Cardiac muscle cell (in vitro differentiated cells and primary cell): Measurements from ENCODE around the gene AFG1L. TPM values are rescaled to one million over a fixed set of nuclear protein-coding genes. Genes with fewer than 3 reads are reported as not detected.
"Not testable (repeated sequence)": the region's sequence is repeated elsewhere in the genome, so short reads cannot be mapped to it uniquely, and the experiment has no call there.

Source experiments
- DNase-seq, 2 donors: peaks; one replicate each; pipeline versions ENCODE4 v3.0.0 to v3.0.0-alpha.2; 2010 to 2017; ENCODE audit warnings: low read depth in 1 of 2, low spot score in 1 of 2
- H3K27ac ChIP-seq: fragments of 200-600 bp; sonication (generic); 2 replicates; pipeline ENCODE4 v1.5.1; 2016
- H3K27me3 ChIP-seq: fragments of 200-600 bp; sonication (generic); 2 replicates; pipeline ENCODE4 v1.6.0; 2016; ENCODE audit warnings: control low read depth
- H3K36me3 ChIP-seq: fragments of 200-600 bp; sonication (generic); 2 replicates; pipeline ENCODE4 v1.5.1; 2016; ENCODE audit warnings: control low read depth
- H3K4me1 ChIP-seq: fragments of 200-600 bp; sonication (generic); 2 replicates; pipeline ENCODE4 v1.8.1; 2017; ENCODE audit warnings: low read depth, mild to moderate bottlenecking, mixed run types
- H3K4me3 ChIP-seq: fragments of 200-600 bp; sonication (generic); 2 replicates; pipeline ENCODE4 v1.5.1; 2016; ENCODE audit warnings: mild to moderate bottlenecking
- H3K9me3 ChIP-seq: fragments of 200-600 bp; sonication (generic); 2 replicates; pipeline ENCODE4 v1.5.1; 2017; ENCODE audit warnings: low read depth, mild to moderate bottlenecking, control low read depth
- CTCF ChIP-seq: IDR thresholded peaks from 2 replicates; pipeline ENCODE4 v1.5.1; 2012; ENCODE audit warnings: low read depth, mild to moderate bottlenecking, low read length
- polyA plus RNA-seq: library from polyadenylated mRNA; unstranded; fragments of >200 nt; fragmentation: Nextera tagmentation; extraction: Ambion mirVana; gene quantifications from 2 replicates; pipeline ENCODE4 v1.2.1, GENCODE V29; 2016
- total RNA-seq: library from RNA; depleted of rRNA; stranded (reverse); fragments of >200 nt; gene quantifications from 2 replicates; pipeline ENCODE4 v1.2.3, GENCODE V29; 2016

The AFG1L gene
- total and polyA plus RNA-seq, 2 experiments from 2014 or later: 7.7 to 8.8 TPM

GRCh38 chr6:108263371-108263770 lies 31.5 kb upstream of the AFG1L start:
- H3K27me3 ChIP-seq: no peaks in the 10 kb centered on the region
- TF ChIP-seq CTCF: no peak
- no peak overlapping the region for H3K27ac ChIP-seq
- no peaks in the 10 kb centered on the region for H3K36me3 ChIP-seq
- H3K4me1 ChIP-seq: peaks cover 7% of the 10 kb centered on the region
- DNase-seq: no peak
- no peaks in the 10 kb centered on the region for H3K9me3 ChIP-seq
- H3K4me3 ChIP-seq: no peak overlapping the region

GRCh38 chr6:108268845-108269244 lies 26.0 kb upstream of the AFG1L start:
- Histone ChIP-seq H3K27me3 (no peaks in the 10 kb centered on the region), H3K4me1 (no peaks in the 10 kb centered on the region), H3K36me3 (no peaks in the 10 kb centered on the region), H3K4me3 (no peak overlapping the region), H3K9me3 (no peaks in the 10 kb centered on the region), H3K27ac (no peak overlapping the region)
- no peak for DNase-seq
- no peak for TF ChIP-seq CTCF

GRCh38 chr6:108269955-108270354 lies 24.9 kb upstream of the AFG1L start:
- not testable (repeated sequence) for H3K27ac ChIP-seq, H3K36me3 ChIP-seq, H3K27me3 ChIP-seq, DNase-seq, H3K4me3 ChIP-seq, H3K9me3 ChIP-seq, H3K4me1 ChIP-seq

- DNase-seq: no peak
- no peak overlapping the region for H3K27ac ChIP-seq
- H3K4me3 ChIP-seq: no peak overlapping the region
- no peak for TF ChIP-seq CTCF
- H3K27me3 ChIP-seq: no peaks in the 10 kb centered on the region
- no peaks in the 10 kb centered on the region for H3K9me3 ChIP-seq
- peaks cover 4% of the 10 kb centered on the region for H3K4me1 ChIP-seq
- H3K36me3 ChIP-seq: no peaks in the 10 kb centered on the region
These were observed 20.3 kb upstream of the AFG1L start for GRCh38 chr6:108274546-108274945.

GRCh38 chr6:108275976-108276375 lies 18.9 kb upstream of the AFG1L start:
- TF ChIP-seq CTCF: no peak
- no peak overlapping the region for H3K4me3 ChIP-seq
- DNase-seq: no peak
- H3K36me3 ChIP-seq: no peaks in the 10 kb centered on the region
- no peak overlapping the region for H3K27ac ChIP-seq
- no peaks in the 10 kb centered on the region for H3K27me3 ChIP-seq
- peaks cover 4% of the 10 kb centered on the region for H3K4me1 ChIP-seq
- H3K9me3 ChIP-seq: no peaks in the 10 kb centered on the region

GRCh38 chr6:108277295-108277694 lies 17.6 kb upstream of the AFG1L start:
- DNase-seq: no peak
- Histone ChIP-seq H3K9me3 (no peaks in the 10 kb centered on the region), H3K4me1 (peaks cover 4% of the 10 kb centered on the region), H3K27me3 (no peaks in the 10 kb centered on the region), H3K27ac (no peak overlapping the region), H3K4me3 (no peak overlapping the region), H3K36me3 (no peaks in the 10 kb centered on the region)
- TF ChIP-seq CTCF: no peak
